SJCRH30 (cell line): Measurements from ENCODE around the gene HOGA1. TPM values are rescaled to one million over a fixed set of nuclear protein-coding genes. Genes with fewer than 3 reads are reported as not detected.

Experiments
- DNase-seq, 2 experiments: peaks; one replicate each; pipeline ENCODE4 v3.0.0-alpha.2; 2015 to 2020
- H3K27ac ChIP-seq: fragments of 250-450 bp; sonication (Bioruptor Pico); 2 replicates; pipeline ENCODE4 v1.5.1; 2020; ENCODE audit warnings: mild to moderate bottlenecking, moderate library complexity
- H3K27me3 ChIP-seq: fragments of 250-450 bp; sonication (Bioruptor Pico); 2 replicates; pipeline ENCODE4 v1.5.1; 2020; ENCODE audit warnings: mild to moderate bottlenecking, moderate library complexity
- H3K36me3 ChIP-seq: fragments of 250-450 bp; sonication (Bioruptor Pico); 2 replicates; pipeline ENCODE4 v1.5.1; 2020; ENCODE audit warnings: mild to moderate bottlenecking, moderate library complexity
- H3K4me1 ChIP-seq: fragments of 250-450 bp; sonication (Bioruptor Pico); 2 replicates; pipeline ENCODE4 v1.5.1; 2020; ENCODE audit warnings: mild to moderate bottlenecking, moderate library complexity
- H3K4me3 ChIP-seq: fragments of 250-450 bp; sonication (Bioruptor Pico); 2 replicates; pipeline ENCODE4 v1.5.1; 2020; ENCODE audit warnings: mild to moderate bottlenecking, moderate library complexity
- H3K9me3 ChIP-seq: fragments of 250-450 bp; sonication (Bioruptor Pico); replicated peaks from 2 replicates; pipeline ENCODE4 v1.5.1; 2020; ENCODE audit warnings: mild to moderate bottlenecking, moderate library complexity
- total RNA-seq: library from RNA; depleted of rRNA; stranded (reverse); fragments of >200 nt; shearing (Covaris generic); gene quantifications from 2 replicates; pipeline ENCODE4 v1.2.3, GENCODE V29; 2014

The HOGA1 gene
- total RNA-seq, 1 experiment from 2014 or later, result 3.5 TPM

GRCh38 chr10:97600616-97601015 lies 16.4 kb downstream of the HOGA1 start:
- Histone ChIP-seq H3K4me3 (no peak overlapping the region), H3K27me3 (no peaks in the 10 kb centered on the region), H3K9me3 (no peaks in the 10 kb centered on the region), H3K36me3 (no peaks in the 10 kb centered on the region), H3K27ac (no peak overlapping the region), H3K4me1 (peaks cover 4% of the 10 kb centered on the region; the same call in 1 of the 2 replicates)
- DNase-seq, result no peak

- no peak overlapping the region for H3K4me3 ChIP-seq
- DNase-seq, result no peak
- no peak overlapping the region for H3K27ac ChIP-seq
- H3K36me3 ChIP-seq, result no peaks in the 10 kb centered on the region
- H3K4me1 ChIP-seq, result peaks cover 4% of the 10 kb centered on the region; the same call in 1 of the 2 replicates
- H3K9me3 ChIP-seq, result no peaks in the 10 kb centered on the region
- H3K27me3 ChIP-seq, result no peaks in the 10 kb centered on the region
Measured at GRCh38 chr10:97601268-97602215, 17.4 kb downstream of the HOGA1 start.

GRCh38 chr10:97607095-97607636 lies 23.0 kb downstream of the HOGA1 start:
- Histone ChIP-seq H3K4me1 (peaks cover 14% of the 10 kb centered on the region), H3K36me3 (no peaks in the 10 kb centered on the region), H3K27ac (no peak overlapping the region), H3K9me3 (no peaks in the 10 kb centered on the region), H3K4me3 (no peak overlapping the region), H3K27me3 (no peaks in the 10 kb centered on the region)
- DNase-seq, result no peak

- peaks cover 14% of the 10 kb centered on the region for H3K4me1 ChIP-seq
- no peak overlapping the region for H3K4me3 ChIP-seq
- H3K9me3 ChIP-seq, result no peaks in the 10 kb centered on the region
- peak; percentile 60 to 76 for DNase-seq
- no peak overlapping the region for H3K27ac ChIP-seq
- no peaks in the 10 kb centered on the region for H3K36me3 ChIP-seq
- H3K27me3 ChIP-seq, result no peaks in the 10 kb centered on the region
Measured at GRCh38 chr10:97608991-97609561, 24.9 kb downstream of the HOGA1 start.

GRCh38 chr10:97611473-97611872 lies 27.3 kb downstream of the HOGA1 start:
- Histone ChIP-seq H3K4me3 (no peak overlapping the region), H3K27me3 (no peaks in the 10 kb centered on the region), H3K4me1 (peaks cover 14% of the 10 kb centered on the region), H3K27ac (no peak overlapping the region), H3K36me3 (no peaks in the 10 kb centered on the region), H3K9me3 (no peaks in the 10 kb centered on the region)
- no peak for DNase-seq

GRCh38 chr10:97612386-97612785 lies 28.2 kb downstream of the HOGA1 start:
- DNase-seq, result peak; percentile 29 to 75
- Histone ChIP-seq H3K4me1 (peaks cover 14% of the 10 kb centered on the region), H3K27ac (no peak overlapping the region)

GRCh38 chr10:97618285-97618684 lies 34.1 kb downstream of the HOGA1 start:
- DNase-seq, result no peak
- no peak overlapping the region for H3K27ac ChIP-seq

More at GRCh38 chr10:97612386-97612785, 28.2 kb downstream of the HOGA1 start:
- no peaks in the 10 kb centered on the region for H3K9me3 ChIP-seq
- no peaks in the 10 kb centered on the region for H3K36me3 ChIP-seq
- no peaks in the 10 kb centered on the region for H3K27me3 ChIP-seq
- no peak overlapping the region for H3K4me3 ChIP-seq

GRCh38 chr10:97618733-97619132 lies 34.5 kb downstream of the HOGA1 start:
- no peak for DNase-seq
- Histone ChIP-seq H3K9me3 (no peaks in the 10 kb centered on the region), H3K27me3 (no peaks in the 10 kb centered on the region), H3K27ac (no peak overlapping the region), H3K4me3 (no peak overlapping the region), H3K36me3 (no peaks in the 10 kb centered on the region), H3K4me1 (no peaks in the 10 kb centered on the region)

More at GRCh38 chr10:97618285-97618684, 34.1 kb downstream of the HOGA1 start:
- Histone ChIP-seq H3K4me3 (no peak overlapping the region), H3K9me3 (no peaks in the 10 kb centered on the region), H3K27me3 (no peaks in the 10 kb centered on the region), H3K4me1 (no peaks in the 10 kb centered on the region), H3K36me3 (no peaks in the 10 kb centered on the region)

- no peak overlapping the region for H3K4me3 ChIP-seq
- no peak overlapping the region for H3K27ac ChIP-seq
- H3K36me3 ChIP-seq, result no peaks in the 10 kb centered on the region
- H3K27me3 ChIP-seq, result no peaks in the 10 kb centered on the region
- no peaks in the 10 kb centered on the region for H3K9me3 ChIP-seq
- no peaks in the 10 kb centered on the region for H3K4me1 ChIP-seq
- no peak for DNase-seq
Measured at GRCh38 chr10:97623277-97623676, 39.1 kb downstream of the HOGA1 start.

- no peaks in the 10 kb centered on the region for H3K9me3 ChIP-seq
Measured at GRCh38 chr10:97627731-97628130, 43.5 kb downstream of the HOGA1 start.

GRCh38 chr10:97628228-97628627 lies 44.0 kb downstream of the HOGA1 start:
- H3K27me3 ChIP-seq, result no peaks in the 10 kb centered on the region
- no peaks in the 10 kb centered on the region for H3K4me1 ChIP-seq
- H3K4me3 ChIP-seq, result no peak overlapping the region
- no peaks in the 10 kb centered on the region for H3K36me3 ChIP-seq
- H3K9me3 ChIP-seq, result no peaks in the 10 kb centered on the region
- DNase-seq, result no peak
- no peak overlapping the region for H3K27ac ChIP-seq

More at GRCh38 chr10:97627731-97628130, 43.5 kb downstream of the HOGA1 start:
- H3K4me3 ChIP-seq, result no peak overlapping the region
- no peaks in the 10 kb centered on the region for H3K36me3 ChIP-seq
- no peaks in the 10 kb centered on the region for H3K27me3 ChIP-seq
- no peak for DNase-seq
- H3K27ac ChIP-seq, result no peak overlapping the region
- no peaks in the 10 kb centered on the region for H3K4me1 ChIP-seq

- Histone ChIP-seq H3K27ac (no peak overlapping the region), H3K4me3 (no peak overlapping the region), H3K9me3 (no peaks in the 10 kb centered on the region), H3K27me3 (no peaks in the 10 kb centered on the region), H3K36me3 (no peaks in the 10 kb centered on the region), H3K4me1 (no peaks in the 10 kb centered on the region)
- no peak for DNase-seq
Measured at GRCh38 chr10:97629289-97629688, 45.1 kb downstream of the HOGA1 start.

- H3K36me3 ChIP-seq, result no peaks in the 10 kb centered on the region
- no peak overlapping the region for H3K4me3 ChIP-seq
- H3K9me3 ChIP-seq, result no peaks in the 10 kb centered on the region
- H3K27ac ChIP-seq, result no peak overlapping the region
- DNase-seq, result no peak
- no peaks in the 10 kb centered on the region for H3K4me1 ChIP-seq
- H3K27me3 ChIP-seq, result no peaks in the 10 kb centered on the region
Measured at GRCh38 chr10:97631098-97631497, 46.9 kb downstream of the HOGA1 start.

GRCh38 chr10:97632949-97633884 lies 49.0 kb downstream of the HOGA1 start, which contains the start of gene MORN4:
Gene MORN4, minus strand, starts transcription at chr10:97633500. Its CDS starts 13,847 bp downstream, at chr10:97619653.
- H3K36me3 ChIP-seq, result no peaks in the 10 kb centered on the region
- H3K4me3 ChIP-seq, result peak within 1 kb of the TSS; percentile 73
- no peak within 1 kb of the TSS for H3K27ac ChIP-seq
- peak; percentile 95 to 96 for DNase-seq
- no peaks in the 10 kb centered on the region for H3K27me3 ChIP-seq
- H3K9me3 ChIP-seq, result no peaks in the 10 kb centered on the region
- no peaks in the 10 kb centered on the region for H3K4me1 ChIP-seq
